Neutrophil (primary cell): ENCODE data around the gene TRIM66.

Experiments used
- H3K27ac ChIP-seq: fragments of 200-600 bp; sonication (generic); 2 replicates; pipeline ENCODE4 v1.5.1; 2016; ENCODE audit warnings: mild to moderate bottlenecking, moderate library complexity
- H3K27me3 ChIP-seq: fragments of 200-600 bp; sonication (generic); 2 replicates; pipeline ENCODE4 v1.6.0; 2016; ENCODE audit warnings: mild to moderate bottlenecking
- H3K36me3 ChIP-seq: fragments of 200-600 bp; sonication (generic); 2 replicates; pipeline ENCODE4 v1.5.1; 2017
- H3K4me1 ChIP-seq, 2 experiments: fragments of 200-600 bp in 1 of 2; sonication (generic) in 1 of 2; 1 replicate in 1 of 2; 2 replicates in 1 of 2; pipeline versions ENCODE4 v1.5.1 to v1.6.1; 2013 to 2016; ENCODE audit warnings: low read depth in 1 of 2, low read length in 1 of 2, mild to moderate bottlenecking in 1 of 2, moderate library complexity in 1 of 2; ENCODE audit not compliant: control insufficient read depth in 1 of 2, insufficient read depth in 1 of 2
- H3K4me3 ChIP-seq, 2 experiments: fragments of 200-600 bp in 1 of 2; sonication (generic) in 1 of 2; 1 replicate in 1 of 2; 2 replicates in 1 of 2; pipeline ENCODE4 v1.5.1; 2013 to 2016; ENCODE audit warnings: low read depth in 1 of 2, low read length in 1 of 2, mild to moderate bottlenecking in 1 of 2, moderate library complexity in 1 of 2
- H3K9me3 ChIP-seq: fragments of 200-600 bp; sonication (generic); 2 replicates; pipeline ENCODE4 v1.5.1; 2016
- CTCF ChIP-seq: fragments of 200-600 bp; sonication (generic); IDR thresholded peaks from 2 replicates; pipeline ENCODE4 v1.5.1; 2016; ENCODE audit warnings: antibody characterized with exemption

The TRIM66 gene

GRCh38 chr11:8564526-8564925 is 117.9 kb downstream of the TRIM66 start:
- H3K4me1 ChIP-seq, result no peaks in the 10 kb centered on the region
- no peak for TF ChIP-seq CTCF
- H3K9me3 ChIP-seq, result no peaks in the 10 kb centered on the region
- no peak overlapping the region for H3K27ac ChIP-seq
- H3K4me3 ChIP-seq, result no peak overlapping the region
- no peaks in the 10 kb centered on the region for H3K36me3 ChIP-seq
- H3K27me3 ChIP-seq, result no peaks in the 10 kb centered on the region
